Esophagus muscularis mucosa (tissue), 4 donors: ENCODE data around the gene NEURL3.

Experiments used
- CTCF ChIP-seq, 3 experiments: fragments of 200-600 bp in 2 of 3; fragments of 450-650 bp in 1 of 3; sonication (generic) in 2 of 3; IDR thresholded peaks; one replicate each; pipeline ENCODE4 v1.5.1; 2017 to 2019; ENCODE audit warnings: antibody characterized with exemption in 3 of 3, mild to moderate bottlenecking in 2 of 3, moderate library complexity in 1 of 3
- EP300 ChIP-seq: sonication (generic); formaldehyde crosslinking; IDR thresholded peaks from one replicate; pipeline ENCODE4 v1.6.1; 2017; ENCODE audit warnings: antibody characterized with exemption
- POLR2A ChIP-seq: fragments of 450-650 bp; IDR thresholded peaks from one replicate; pipeline ENCODE4 v1.6.1; 2017; ENCODE audit warnings: antibody characterized with exemption, moderate library complexity, mild to moderate bottlenecking, low read depth
- POLR2AphosphoS5 ChIP-seq, 2 donors: sonication (generic); formaldehyde crosslinking; IDR thresholded peaks; one replicate each; pipeline ENCODE4 v1.6.1; 2017; ENCODE audit warnings: antibody characterized with exemption in 2 of 2

GRCh38 chr2:96527286-96528005, 22.3 kb upstream of the NEURL3 start:
- TF ChIP-seq CTCF (IDR thresholded peaks at IDR 0.05), result peak; percentile 38 to 59 (median 42)
- no peak for TF ChIP-seq POLR2A
- TF ChIP-seq EP300, result no peak
- peak in 1 of 2 donors; percentile 12 for TF ChIP-seq POLR2AphosphoS5 (IDR thresholded peaks at IDR 0.05)
